K562 (cell line): ENCODE results near the gene ZFP69B. TPM values are rescaled to one million over a fixed set of nuclear protein-coding genes. Genes with fewer than 3 reads are reported as not detected.
A peak's percentile ranks its signal among the peaks of the same experiment; 100 is the strongest.

ENCODE experiments used
- ADNP ChIP-seq: fragments of 200-800 bp; sonication (Bioruptor generic); IDR thresholded peaks from 2 replicates; pipeline ENCODE4 v1.6.1; 2016; ENCODE audit warnings: missing genetic modification characterization, missing compliant biosample characterization
- CBX1 ChIP-seq: sonication (generic); IDR thresholded peaks from 2 replicates; pipeline ENCODE4 v1.6.1; 2016; ENCODE audit warnings: antibody characterized with exemption, low read depth, mild to moderate bottlenecking
- ELF1 ChIP-seq: fragments of 200-800 bp; sonication (Bioruptor generic); IDR thresholded peaks from 2 replicates; pipeline ENCODE4 v1.6.1; 2016; ENCODE audit warnings: missing genetic modification characterization, missing compliant biosample characterization
- FIP1L1 ChIP-seq: fragments of 200-400 bp; formaldehyde crosslinking; IDR thresholded peaks from 2 replicates; pipeline ENCODE4 v1.6.1; 2018; ENCODE audit warnings: mild to moderate bottlenecking, low read depth, low read length; ENCODE audit not compliant: poor library complexity, severe bottlenecking
- FOXK2 ChIP-seq, 2 experiments: fragments of 450-650 bp; IDR thresholded peaks in 1 of 2; conservative IDR thresholded peaks in 1 of 2; 2 replicates each; pipeline ENCODE4 v1.6.1; 2016; ENCODE audit warnings: low read depth in 2 of 2, mild to moderate bottlenecking in 1 of 2
- MNT ChIP-seq, 2 experiments: fragments of 450-650 bp; conservative IDR thresholded peaks; 2 replicates each; pipeline ENCODE4 v1.6.1; 2017; ENCODE audit warnings: mild to moderate bottlenecking in 2 of 2, moderate library complexity in 2 of 2
- PCBP1 ChIP-seq: fragments of 200-400 bp; formaldehyde crosslinking; IDR thresholded peaks from 2 replicates; pipeline ENCODE4 v1.6.1; 2018; ENCODE audit warnings: mild to moderate bottlenecking, low read depth, low read length; ENCODE audit not compliant: poor library complexity, severe bottlenecking
- PHF20 ChIP-seq: fragments of 450-650 bp; IDR thresholded peaks from 2 replicates; pipeline ENCODE4 v1.6.1; 2018; ENCODE audit not compliant: partially characterized antibody
- POLR3G ChIP-seq: IDR thresholded peaks from 2 replicates; pipeline ENCODE4 v1.6.1; 2011; ENCODE audit not compliant: insufficient read length, insufficient replicate concordance; ENCODE audit errors: extremely low read depth
- RNF219 ChIP-seq: fragments of 250-450 bp; sonication (Bioruptor Pico); IDR thresholded peaks from 2 replicates; pipeline ENCODE4 v1.5.0; 2022; ENCODE audit warnings: mild to moderate bottlenecking
- SMAD4 ChIP-seq: fragments of 250-450 bp; sonication (Bioruptor Pico); conservative IDR thresholded peaks from 2 replicates; pipeline ENCODE4 v1.8.0; 2021; ENCODE audit warnings: inconsistent platforms, mild to moderate bottlenecking, moderate library complexity
- TAF1 ChIP-seq: IDR thresholded peaks from 2 replicates; pipeline ENCODE4 v1.6.1; 2011; ENCODE audit warnings: mild to moderate bottlenecking, low read length, moderate library complexity; ENCODE audit not compliant: insufficient read depth, control insufficient read depth, severe bottlenecking; ENCODE audit errors: extremely low read depth
- TBP ChIP-seq: optimal IDR thresholded peaks from 2 replicates; pipeline ENCODE3; 2011; ENCODE audit warnings: low read depth, low read length, improper control_type of control experiment
- USF2 ChIP-seq: sonication (generic); formaldehyde crosslinking; IDR thresholded peaks from 2 replicates; pipeline ENCODE4 v1.5.0; 2020; ENCODE audit warnings: missing genetic modification reagents
- YY1 ChIP-seq, 3 experiments: IDR thresholded peaks; 2 replicates each; pipeline ENCODE4 v1.6.1; 2011; ENCODE audit warnings: low read length in 2 of 3, mild to moderate bottlenecking in 2 of 3, moderate library complexity in 2 of 3, borderline replicate concordance in 1 of 3, control low read depth in 1 of 3, low read depth in 1 of 3; ENCODE audit not compliant: insufficient read depth in 3 of 3, insufficient replicate concordance in 2 of 3, control insufficient read depth in 1 of 3, insufficient read length in 1 of 3; ENCODE audit errors: extremely low read depth in 1 of 3
- ZBTB11 ChIP-seq, 3 experiments: fragments of 200-800 bp in 1 of 3; fragments of 250-450 bp in 1 of 3; fragments of 450-650 bp in 1 of 3; sonication (Bioruptor Pico) in 1 of 3; sonication (Bioruptor generic) in 1 of 3; formaldehyde crosslinking in 1 of 3; IDR thresholded peaks; 2 replicates each; pipeline versions ENCODE4 v1.6.1 to v1.8.0; 2016 to 2022; ENCODE audit warnings: mild to moderate bottlenecking in 2 of 3, missing genetic modification characterization in 2 of 3, missing compliant biosample characterization in 1 of 3, moderate library complexity in 1 of 3
- polyA plus RNA-seq, 8 experiments: library from polyadenylated mRNA; depleted of rRNA in 4 of 8; stranded (reverse) in 5 of 8; unstranded in 3 of 8; fragments of >200 nt; fragmentation: Nextera tagmentation in 2 of 8; fragmentation: Illumina TruSeq in 1 of 8; extraction: Ambion mirVana in 2 of 8; extraction: Trizol in 1 of 8; gene quantifications; 2 replicates each; pipeline versions ENCODE4 v1.2.1 to v1.2.3, GENCODE V29; 2011 to 2014; ENCODE audit warnings: inconsistent platforms in 1 of 8, missing spikeins in 1 of 8
- total RNA-seq, 7 experiments: library from RNA; depleted of rRNA in 6 of 7; stranded (reverse); fragments of >200 nt in 6 of 7; fragmentation: Illumina TruSeq in 2 of 7; extraction: Trizol in 2 of 7; gene quantifications; 2 replicates each; pipeline versions ENCODE4 v1.2.1 to v1.2.3, GENCODE V29; 2011 to 2021; ENCODE audit warnings: low replicate concordance in 1 of 7

Gene ZFP69B
- total and polyA plus RNA-seq, 9 of the 15 experiments (the other 6 are each of a cell fraction or from before 2014, with no cell fraction given): 1.6 to 10.3 (median 8.4) TPM

GRCh38 chr1:40476924-40477677 lies 26.8 kb downstream of the ZFP69B start, which contains the start of gene ZFP69 (continued):
- TF ChIP-seq ZBTB11 (CRISPR knock-in tag; IDR thresholded peaks at IDR 0.05) (peak in 1 of 3 experiments; percentile 23; a peak in 1 of 6 replicates), ELF1 (tag) (peak; percentile 96), POLR3G (no peak), PCBP1 (peak; percentile 75), TBP (peak; percentile 27), USF2 (CRISPR knock-in tag) (no peak), PHF20 (peak; percentile 90), FOXK2 (conservative IDR thresholded peaks at IDR 0.05 in 1 of 2, IDR thresholded peaks at IDR 0.05 in 1 of 2; ENCODE audit: low read depth in 2 of 2) (0 out of 4 replicates have a peak, but pooled peaks of 1 of the 2 experiments have one; percentile 19), FIP1L1 (peak; percentile 21), TAF1 (peak; percentile 43), RNF219 (CRISPR knock-in tag) (no peak), CBX1 (peak; percentile 97), YY1 (IDR thresholded peaks at IDR 0.05; ENCODE audit: borderline replicate concordance in 1 of 3, control insufficient read depth in 1 of 3, extremely low read depth in 1 of 3, insufficient read depth in 3 of 3, insufficient read length in 1 of 3, insufficient replicate concordance in 2 of 3, low read depth in 1 of 3, low read length in 2 of 3) (peak in 2 of 3 experiments; percentile 26 to 47), SMAD4 (CRISPR knock-in tag) (no peak; the same call in 1 of the 2 replicates), ADNP (tag) (peak; percentile 90), MNT (conservative IDR thresholded peaks at IDR 0.05) (peak; percentile 32 to 53; a peak in 3 of 4 replicates)
